Measurements from ENCODE around the gene MEIS3. TPM values are rescaled to one million over a fixed set of nuclear protein-coding genes. Genes with fewer than 3 reads are reported as not detected.

The MEIS3 gene
- total RNA-seq (7.6 TPM), polyA plus RNA-seq (ENCODE audit: insufficient read depth, low read depth, low replicate concordance) (3.8 TPM)
- long read RNA-seq, donor 1, partial matches to known transcripts = 0 of 3 reads
- long read RNA-seq, donor 1, other reads (novel, unspliced or antisense) = 0 of 3 reads
- long read RNA-seq, donor 2, partial matches to known transcripts = 0 of 5 reads
- long read RNA-seq, donor 2, other reads (novel, unspliced or antisense) = 0 of 5 reads
- long read RNA-seq, donor 3, partial matches to known transcripts = 0 of 3 reads
- long read RNA-seq, donor 3, other reads (novel, unspliced or antisense) = 0 of 3 reads
- long read RNA-seq, donor 4, partial matches to known transcripts = 0 of 6 reads
- long read RNA-seq, donor 4, other reads (novel, unspliced or antisense) = 0 of 6 reads
- long read RNA-seq, donor 5 = 0 reads
- long read RNA-seq, donor 6 = 0 reads
- long read RNA-seq, donor 7, partial matches to known transcripts = 1 of 4 reads
- long read RNA-seq, donor 7, other reads (novel, unspliced or antisense) = 1 of 4 reads
- long read RNA-seq, donor 8, partial matches to known transcripts = 0 of 5 reads
- long read RNA-seq, donor 8, other reads (novel, unspliced or antisense) = 0 of 5 reads
- long read RNA-seq, donor 9 = 0 reads
- long read RNA-seq, donor 10, partial matches to known transcripts = 0 of 5 reads
- long read RNA-seq, donor 10, other reads (novel, unspliced or antisense) = 0 of 5 reads

- FAIRE-seq (no peak), DNase-seq (peak in 3 of 5 donors; percentile 17 to 77 (median 74))
- Histone ChIP-seq H3K4me3 (ENCODE audit: low read length in 3 of 3) (peak within 1 kb of the TSS in 2 of 3 donors; percentile 17 to 39), H3K9me3 (ENCODE audit: control insufficient read depth in 2 of 3, insufficient read depth in 1 of 3, low read length in 3 of 3) (no peaks in the 10 kb centered on the region), H3K9ac (ENCODE audit: low read length in 3 of 3) (no peak within 1 kb of the TSS), H3K4me1 (ENCODE audit: control insufficient read depth in 2 of 3, insufficient read depth in 2 of 3, low read depth in 1 of 3, low read length in 3 of 3) (peaks cover 0 to 2% (median 0%) of the 10 kb centered on the region in 3 donors), H3K36me3 (ENCODE audit: control insufficient read depth in 2 of 3, insufficient read depth in 3 of 3, low read length in 3 of 3) (no peaks in the 10 kb centered on the region), H3K27ac (ENCODE audit: low read depth in 2 of 2, low read length in 2 of 2) (no peak within 1 kb of the TSS), H3K27me3 (ENCODE audit: control insufficient read depth, insufficient read depth, low read length) (peaks cover 24% of the 10 kb centered on the region)
- intact Hi-C loops (cut with DNase I) = loop anchor here (10.0 kb wide), 1 partner anchor 124 kb away; no protein-coding TSS in a partner anchor
- TF ChIP-seq CTCF (IDR thresholded peaks at IDR 0.05; ENCODE audit: borderline replicate concordance, extremely low read depth, insufficient read depth) = no peak
These were observed at the start of gene MEIS3 for GRCh38 chr19:47419030-47419783. MEIS3 (minus strand) TSS chr19:47419527; CDS start chr19:47419081, 446 bp downstream.

- no peaks in the 10 kb centered on the region for H3K4me1 ChIP-seq (ENCODE audit: control insufficient read depth in 2 of 3, insufficient read depth in 2 of 3, low read depth in 1 of 3, low read length in 3 of 3)
- FAIRE-seq (no peak), DNase-seq (peak in 1 of 5 donors; percentile 19)
- H3K27ac ChIP-seq (ENCODE audit: low read depth in 2 of 2, low read length in 2 of 2) = no peak overlapping the region
- no peak overlapping the region for H3K9ac ChIP-seq (ENCODE audit: low read length in 3 of 3)
- no peaks in the 10 kb centered on the region for H3K36me3 ChIP-seq (ENCODE audit: control insufficient read depth in 2 of 3, insufficient read depth in 3 of 3, low read length in 3 of 3)
- no peak overlapping the region for H3K4me3 ChIP-seq (ENCODE audit: low read length in 3 of 3)
- no peak for TF ChIP-seq CTCF (IDR thresholded peaks at IDR 0.05; ENCODE audit: borderline replicate concordance, extremely low read depth, insufficient read depth)
- peaks cover 2% of the 10 kb centered on the region for H3K27me3 ChIP-seq (ENCODE audit: control insufficient read depth, insufficient read depth, low read length)
- no peaks in the 10 kb centered on the region for H3K9me3 ChIP-seq (ENCODE audit: control insufficient read depth in 2 of 3, insufficient read depth in 1 of 3, low read length in 3 of 3)
- intact Hi-C loops (cut with DNase I) = no loop called here
These were observed 48.6 kb upstream of the MEIS3 start for GRCh38 chr19:47467914-47468313.

GRCh38 chr19:47465957-47466356 is 46.6 kb upstream of the MEIS3 start:
- H3K4me3 ChIP-seq (ENCODE audit: low read length in 3 of 3) = no peak overlapping the region
- peaks cover 4% of the 10 kb centered on the region for H3K27me3 ChIP-seq (ENCODE audit: control insufficient read depth, insufficient read depth, low read length)
- H3K4me1 ChIP-seq (ENCODE audit: control insufficient read depth in 2 of 3, insufficient read depth in 2 of 3, low read depth in 1 of 3, low read length in 3 of 3) = no peaks in the 10 kb centered on the region
- no peak for DNase-seq
- no peaks in the 10 kb centered on the region for H3K9me3 ChIP-seq (ENCODE audit: control insufficient read depth in 2 of 3, insufficient read depth in 1 of 3, low read length in 3 of 3)
- intact Hi-C loops (cut with DNase I) = no loop called here
- no peaks in the 10 kb centered on the region for H3K36me3 ChIP-seq (ENCODE audit: control insufficient read depth in 2 of 3, insufficient read depth in 3 of 3, low read length in 3 of 3)
- H3K27ac ChIP-seq (ENCODE audit: low read depth in 2 of 2, low read length in 2 of 2) = no peak overlapping the region
- FAIRE-seq = no peak
- H3K9ac ChIP-seq (ENCODE audit: low read length in 3 of 3) = no peak overlapping the region
- TF ChIP-seq CTCF (IDR thresholded peaks at IDR 0.05; ENCODE audit: borderline replicate concordance, extremely low read depth, insufficient read depth) = no peak
